Thyroid gland (tissue), 4 donors: ENCODE measurements around the gene ERG.

Source experiments
- CTCF ChIP-seq, 6 experiments: fragments of 200-600 bp in 3 of 6; fragments of 450-650 bp in 3 of 6; sonication (generic) in 3 of 6; IDR thresholded peaks; one replicate each; pipeline ENCODE4 v1.5.1; 2016 to 2019; ENCODE audit warnings: antibody characterized with exemption in 6 of 6, mild to moderate bottlenecking in 2 of 6, inconsistent platforms in 1 of 6, moderate library complexity in 1 of 6
- POLR2A ChIP-seq, 2 donors: fragments of 450-650 bp; IDR thresholded peaks; one replicate each; pipeline ENCODE4 v1.6.1; 2017; ENCODE audit warnings: antibody characterized with exemption in 2 of 2, mild to moderate bottlenecking in 2 of 2, moderate library complexity in 1 of 2

- TF ChIP-seq CTCF (IDR thresholded peaks at IDR 0.05) (no peak), POLR2A (IDR thresholded peaks at IDR 0.05) (no peak)
Observed at GRCh38 chr21:38459490-38459889, 38.8 kb downstream of the ERG start.
